Superior temporal gyrus (tissue), 1 donor: Measurements from ENCODE around the gene GEMIN5.

Experiments used
- DNase-seq: peaks from one replicate; pipeline ENCODE4 v3.0.0-alpha.2; 2016; ENCODE audit errors: extremely low spot score

Gene GEMIN5

DNA sequence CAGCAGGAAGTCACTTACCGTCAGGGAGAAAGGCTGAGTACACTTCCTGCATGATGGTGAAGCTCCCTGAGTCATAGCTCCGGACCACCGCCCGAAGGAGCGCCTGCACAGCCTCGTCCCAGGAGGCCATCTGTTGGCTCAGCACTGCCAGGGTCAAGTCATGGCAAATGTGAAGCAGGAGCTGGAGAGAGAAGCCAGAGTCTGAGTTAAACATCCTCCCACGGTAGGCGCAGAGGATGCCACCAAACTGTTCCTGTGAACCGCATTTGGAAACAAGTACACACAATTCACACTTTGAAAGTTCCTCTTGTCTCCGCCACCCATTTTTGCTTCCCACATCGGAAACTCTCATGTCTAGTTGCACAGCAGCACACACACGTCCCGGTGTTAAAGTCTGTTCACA, 45.6 kb downstream of the GEMIN5 start:
- DNase-seq = peak; percentile 36

GRCh38 chr5:154885439-154885838, 52.6 kb downstream of the GEMIN5 start:
- DNase-seq = no peak

DNA sequence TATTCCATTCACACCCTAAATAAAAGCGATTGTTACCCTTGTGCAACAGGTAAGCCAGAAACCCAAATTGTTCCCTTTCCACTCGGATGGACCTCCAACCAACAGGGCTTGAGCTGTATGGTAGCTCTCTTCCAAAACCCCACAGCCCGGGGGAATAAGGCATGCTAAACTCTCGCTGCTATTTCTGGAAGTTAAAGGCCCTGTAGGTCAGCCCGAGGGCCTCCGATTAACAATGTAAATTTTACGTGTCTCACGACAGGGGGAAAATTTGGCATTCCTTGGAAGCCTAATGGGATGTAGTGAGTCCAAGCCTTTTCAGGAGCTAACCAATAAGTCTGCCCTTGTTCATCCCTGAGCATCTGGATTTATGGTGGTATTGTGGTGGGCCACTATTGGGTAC, 53.6 kb downstream of the GEMIN5 start:
- DNase-seq = no peak

- DNase-seq = no peak
These were observed 56.0 kb downstream of the GEMIN5 start for GRCh38 chr5:154881986-154882385.

DNA sequence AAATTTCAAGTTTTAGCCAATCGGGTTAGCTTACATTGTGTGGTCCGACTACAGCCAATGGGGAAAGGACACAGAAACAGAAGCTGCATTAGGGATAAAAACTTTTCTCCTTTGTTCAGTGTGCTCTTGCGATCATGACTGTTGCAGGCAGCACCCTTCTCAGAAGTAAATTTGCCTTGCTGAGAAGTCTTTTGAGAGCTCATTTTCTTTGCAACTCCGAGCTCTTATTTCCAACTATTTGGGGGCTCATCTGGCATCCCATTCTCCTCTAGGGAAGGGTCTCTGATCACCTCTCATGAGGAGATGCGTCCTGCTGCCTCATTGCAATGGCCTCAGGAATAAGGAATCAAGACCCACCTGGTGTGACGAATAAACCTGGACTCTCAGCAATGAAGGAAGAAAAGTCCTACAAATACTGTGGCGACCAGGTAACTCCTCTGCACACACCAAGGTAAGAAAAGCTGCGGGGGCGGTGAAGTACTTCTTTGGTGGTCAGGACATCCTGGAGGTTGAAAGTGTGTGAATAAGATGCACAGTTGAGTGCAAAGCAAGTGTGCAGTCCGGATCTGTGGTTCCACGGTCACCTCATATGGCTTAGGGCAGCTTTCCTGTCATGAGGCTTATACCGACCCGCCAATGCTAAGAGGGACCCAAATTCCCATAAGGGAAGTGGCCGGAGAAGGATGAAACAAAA, 59.2 kb downstream of the GEMIN5 start:
- no peak for DNase-seq

DNA sequence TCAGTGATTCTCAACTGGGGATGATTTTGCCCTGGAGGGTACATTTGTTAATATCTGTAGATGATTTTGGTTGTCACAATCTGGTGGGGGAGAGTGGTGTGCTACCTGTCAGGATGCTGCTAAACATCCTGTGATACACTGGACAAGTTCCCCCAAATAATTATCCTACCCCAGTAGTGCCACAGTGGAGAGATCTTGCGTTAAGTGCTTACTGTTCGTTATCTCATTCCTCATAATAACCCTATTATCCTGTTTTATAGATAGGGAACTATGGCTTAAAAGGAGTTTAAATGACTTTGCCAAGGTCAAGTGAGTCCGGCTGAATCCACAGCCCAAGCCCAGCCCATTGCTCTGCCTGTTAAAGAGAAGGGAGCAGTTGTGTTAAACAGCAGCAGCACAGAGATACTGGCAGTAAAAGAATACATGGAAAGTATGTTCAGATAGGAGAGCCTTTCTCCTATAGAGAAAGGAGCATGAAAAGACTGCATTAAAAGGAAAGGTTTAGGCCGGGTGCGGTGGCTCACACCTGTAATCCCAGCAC, 64.2 kb downstream of the GEMIN5 start:
- no peak for DNase-seq

- DNase-seq = no peak
These were observed 66.3 kb downstream of the GEMIN5 start for GRCh38 chr5:154871734-154872133.

GRCh38 chr5:154868702-154869101, 69.3 kb downstream of the GEMIN5 start:
- DNase-seq = no peak

GRCh38 chr5:154866841-154867240, 71.2 kb downstream of the GEMIN5 start:
- no peak for DNase-seq

- DNase-seq = peak; percentile 44
These were observed 72.4 kb downstream of the GEMIN5 start for GRCh38 chr5:154865466-154866184.

- no peak for DNase-seq
These were observed 74.5 kb downstream of the GEMIN5 start for GRCh38 chr5:154863291-154864080.

DNA sequence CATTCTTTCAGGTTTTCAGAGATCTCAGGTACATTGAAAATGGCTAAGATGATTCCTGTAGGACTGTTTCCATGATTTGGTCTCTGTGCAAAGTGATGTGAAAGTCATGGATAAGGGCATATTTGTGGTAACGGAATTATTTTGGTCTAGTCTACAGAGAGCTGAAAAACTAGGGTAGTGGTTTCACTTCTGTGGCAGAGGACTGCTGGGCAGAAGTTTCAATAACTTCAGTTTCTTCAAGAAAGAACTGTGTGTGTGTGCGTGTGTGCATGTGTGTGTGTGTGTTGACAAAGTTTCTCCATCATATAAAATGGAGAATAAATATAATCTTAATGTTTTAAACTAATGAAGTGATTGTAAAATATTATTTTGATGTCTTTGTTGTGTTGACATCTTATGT, 75.2 kb downstream of the GEMIN5 start:
- no peak for DNase-seq

DNA sequence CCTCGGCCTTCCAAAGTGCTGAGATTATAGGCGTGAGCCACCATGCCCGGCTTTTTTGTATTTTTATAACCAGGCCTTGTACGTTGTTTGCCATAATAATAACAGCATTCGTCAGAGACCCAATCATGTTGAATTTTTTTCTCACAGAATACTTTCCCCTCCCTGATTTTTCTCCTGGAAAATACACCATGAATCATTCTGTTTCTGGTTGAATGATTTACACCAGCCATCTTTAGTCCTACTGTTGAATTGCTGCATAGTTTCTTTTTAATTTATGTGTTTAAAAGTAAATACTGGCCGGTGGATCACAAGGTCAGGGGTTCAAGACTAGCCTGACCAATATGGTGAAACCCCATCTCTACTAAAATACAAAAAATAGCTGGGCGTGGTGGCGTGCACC, 76.1 kb downstream of the GEMIN5 start:
- no peak for DNase-seq

GRCh38 chr5:154860765-154861164, 77.2 kb downstream of the GEMIN5 start:
- no peak for DNase-seq

GRCh38 chr5:154860123-154860522, 77.9 kb downstream of the GEMIN5 start:
- no peak for DNase-seq

DNA sequence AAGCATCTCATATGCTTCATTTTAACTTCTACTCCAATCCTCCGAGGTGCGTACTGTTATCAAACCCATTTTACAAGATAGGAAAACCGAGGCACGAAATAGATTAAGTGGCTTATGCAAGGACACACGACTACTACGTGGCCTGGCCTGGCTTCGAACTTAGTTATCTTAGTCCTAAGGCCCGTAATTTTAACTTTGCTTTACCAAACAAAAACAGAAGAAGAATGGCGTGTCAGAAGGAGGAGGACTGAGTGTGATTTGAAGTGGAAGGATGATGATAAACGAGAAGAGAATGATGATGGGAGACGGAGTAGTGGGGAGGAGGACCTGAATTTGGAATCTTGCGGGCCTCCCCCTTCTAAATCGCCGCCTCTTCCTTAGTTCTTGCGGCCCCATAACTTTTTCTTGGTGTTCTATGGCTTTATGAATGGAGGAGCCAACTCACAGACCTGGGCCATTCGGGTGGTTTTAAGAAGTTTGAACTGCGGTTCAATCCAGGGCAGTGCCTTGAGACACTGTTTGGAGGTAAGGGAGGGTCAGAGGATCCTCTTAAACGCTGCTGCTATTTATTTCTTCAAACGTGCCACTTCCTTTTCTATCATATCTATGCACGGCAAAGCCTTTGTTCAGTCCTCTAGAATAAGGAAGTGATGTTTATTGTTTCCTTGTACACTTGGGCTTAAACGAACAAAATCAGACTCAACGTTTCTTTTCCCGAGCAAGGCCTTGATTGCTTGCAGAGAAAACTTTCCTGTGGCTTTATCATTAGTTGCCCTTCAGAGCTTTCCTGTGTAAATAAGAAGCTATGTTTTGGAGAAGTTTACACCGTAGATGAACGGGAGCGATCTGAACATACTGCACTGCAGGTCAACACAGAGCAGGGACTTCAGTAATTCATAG, 78.8 kb downstream of the GEMIN5 start:
- DNase-seq = peak; percentile 40

GRCh38 chr5:154858297-154858971, 79.6 kb downstream of the GEMIN5 start, which contains the start of gene CNOT8:
Gene CNOT8, plus strand, starts transcription at chr5:154858627. Its CDS starts 4,652 bp downstream, at chr5:154863279.
- peak; percentile 97 for DNase-seq

GRCh38 chr5:154857530-154858296, 80.3 kb downstream of the GEMIN5 start:
- peak; percentile 95 for DNase-seq

- DNase-seq = no peak
These were observed 86.7 kb downstream of the GEMIN5 start for GRCh38 chr5:154851351-154851750.
